Measurements from ENCODE around the gene DCDC2B. TPM values are rescaled to one million over a fixed set of nuclear protein-coding genes. Genes with fewer than 3 reads are reported as not detected.

Gene DCDC2B
- total RNA-seq, 1 experiment from 2014 or later = not detected

- Histone ChIP-seq H3K4me3 (ENCODE audit: insufficient read depth, low read depth, low read length) (no peak overlapping the region), H3K27me3 (ENCODE audit: control insufficient read depth, insufficient read depth, low read length) (no peaks in the 10 kb centered on the region), H3K36me3 (replicated peaks; ENCODE audit: control insufficient read depth, insufficient read depth, low read length) (peaks cover 40% of the 10 kb centered on the region)
- DNase-seq = no peak
Measured at GRCh38 chr1:32228771-32229170, 19.9 kb downstream of the DCDC2B start.

GRCh38 chr1:32231843-32232432 lies 23.0 kb downstream of the DCDC2B start:
- Histone ChIP-seq H3K27me3 (ENCODE audit: control insufficient read depth, insufficient read depth, low read length) (no peaks in the 10 kb centered on the region), H3K4me3 (ENCODE audit: insufficient read depth, low read depth, low read length) (no peak overlapping the region), H3K36me3 (replicated peaks; ENCODE audit: control insufficient read depth, insufficient read depth, low read length) (peaks cover 27% of the 10 kb centered on the region)
- DNase-seq = no peak

GRCh38 chr1:32232558-32233304 lies 23.8 kb downstream of the DCDC2B start:
- peaks cover 23% of the 10 kb centered on the region for H3K36me3 ChIP-seq (replicated peaks; ENCODE audit: control insufficient read depth, insufficient read depth, low read length)
- DNase-seq = no peak
- H3K27me3 ChIP-seq (ENCODE audit: control insufficient read depth, insufficient read depth, low read length) = no peaks in the 10 kb centered on the region
- H3K4me3 ChIP-seq (ENCODE audit: insufficient read depth, low read depth, low read length) = no peak overlapping the region

GRCh38 chr1:32234792-32235191 lies 25.9 kb downstream of the DCDC2B start:
- H3K4me3 ChIP-seq (ENCODE audit: insufficient read depth, low read depth, low read length) = no peak overlapping the region
- no peaks in the 10 kb centered on the region for H3K27me3 ChIP-seq (ENCODE audit: control insufficient read depth, insufficient read depth, low read length)
- DNase-seq = peak; percentile 49
- peaks cover 11% of the 10 kb centered on the region for H3K36me3 ChIP-seq (replicated peaks; ENCODE audit: control insufficient read depth, insufficient read depth, low read length)

- Histone ChIP-seq H3K27me3 (ENCODE audit: control insufficient read depth, insufficient read depth, low read length) (peaks cover 5% of the 10 kb centered on the region; the same call in 1 of the 2 replicates), H3K36me3 (replicated peaks; ENCODE audit: control insufficient read depth, insufficient read depth, low read length) (peaks cover 3% of the 10 kb centered on the region), H3K4me3 (ENCODE audit: insufficient read depth, low read depth, low read length) (peak overlapping the region; percentile 70)
- peak; percentile 66 for DNase-seq
Measured at GRCh38 chr1:32239337-32239736, 30.4 kb downstream of the DCDC2B start.

GRCh38 chr1:32239790-32240139 lies 30.9 kb downstream of the DCDC2B start:
- DNase-seq = no peak
- Histone ChIP-seq H3K4me3 (ENCODE audit: insufficient read depth, low read depth, low read length) (peak overlapping the region; percentile 70), H3K27me3 (ENCODE audit: control insufficient read depth, insufficient read depth, low read length) (peaks cover 5% of the 10 kb centered on the region; the same call in 1 of the 2 replicates), H3K36me3 (replicated peaks; ENCODE audit: control insufficient read depth, insufficient read depth, low read length) (peaks cover 1% of the 10 kb centered on the region)

- H3K27me3 ChIP-seq (ENCODE audit: control insufficient read depth, insufficient read depth, low read length) = peaks cover 5% of the 10 kb centered on the region; the same call in 1 of the 2 replicates
- H3K4me3 ChIP-seq (ENCODE audit: insufficient read depth, low read depth, low read length) = peak overlapping the region; percentile 70
- peaks cover 1% of the 10 kb centered on the region; the same call in 1 of the 2 replicates for H3K36me3 ChIP-seq (replicated peaks; ENCODE audit: control insufficient read depth, insufficient read depth, low read length)
- DNase-seq = peak; percentile 97
Measured at GRCh38 chr1:32240140-32240951, 31.5 kb downstream of the DCDC2B start.

- peak; percentile 88 for DNase-seq
- H3K36me3 ChIP-seq (replicated peaks; ENCODE audit: control insufficient read depth, insufficient read depth, low read length) = peaks cover under 1% of the 10 kb centered on the region; the same call in 1 of the 2 replicates
- H3K4me3 ChIP-seq (ENCODE audit: insufficient read depth, low read depth, low read length) = peak overlapping the region; percentile 70
- H3K27me3 ChIP-seq (ENCODE audit: control insufficient read depth, insufficient read depth, low read length) = peaks cover 5% of the 10 kb centered on the region; the same call in 1 of the 2 replicates
Measured at GRCh38 chr1:32241001-32241763, 32.3 kb downstream of the DCDC2B start.

- no peak overlapping the region for H3K4me3 ChIP-seq (ENCODE audit: insufficient read depth, low read depth, low read length)
- no peaks in the 10 kb centered on the region for H3K36me3 ChIP-seq (replicated peaks; ENCODE audit: control insufficient read depth, insufficient read depth, low read length)
- peak; percentile 52 for DNase-seq
- H3K27me3 ChIP-seq (ENCODE audit: control insufficient read depth, insufficient read depth, low read length) = peaks cover 5% of the 10 kb centered on the region; the same call in 1 of the 2 replicates
Measured at GRCh38 chr1:32242341-32242851, 33.5 kb downstream of the DCDC2B start.

GRCh38 chr1:32246888-32247273 lies 38.0 kb downstream of the DCDC2B start, which contains the start of gene FAM167B:
FAM167B (plus strand) TSS chr1:32247222; CDS start chr1:32247422, 200 bp downstream.
- Histone ChIP-seq H3K27me3 (ENCODE audit: control insufficient read depth, insufficient read depth, low read length) (no peaks in the 10 kb centered on the region), H3K36me3 (replicated peaks; ENCODE audit: control insufficient read depth, insufficient read depth, low read length) (no peaks in the 10 kb centered on the region), H3K4me3 (ENCODE audit: insufficient read depth, low read depth, low read length) (no peak within 1 kb of the TSS)
- peak; percentile 21 for DNase-seq

GRCh38 chr1:32247452-32247851 lies 38.6 kb downstream of the DCDC2B start:
- H3K27me3 ChIP-seq (ENCODE audit: control insufficient read depth, insufficient read depth, low read length) = no peaks in the 10 kb centered on the region
- peak; percentile 24 for DNase-seq
- no peak overlapping the region for H3K4me3 ChIP-seq (ENCODE audit: insufficient read depth, low read depth, low read length)
- no peaks in the 10 kb centered on the region for H3K36me3 ChIP-seq (replicated peaks; ENCODE audit: control insufficient read depth, insufficient read depth, low read length)

- peak; percentile 97 for DNase-seq
- H3K27me3 ChIP-seq (ENCODE audit: control insufficient read depth, insufficient read depth, low read length) = no peaks in the 10 kb centered on the region
- peak overlapping the region; percentile 46 for H3K4me3 ChIP-seq (ENCODE audit: insufficient read depth, low read depth, low read length)
- H3K36me3 ChIP-seq (replicated peaks; ENCODE audit: control insufficient read depth, insufficient read depth, low read length) = no peaks in the 10 kb centered on the region
Measured at GRCh38 chr1:32247983-32248889, 39.3 kb downstream of the DCDC2B start.
